ENCODE measurements around the gene FHIT.

FHIT gene

GRCh38 chr3:60517134-60517533 lies 734.1 kb downstream of the FHIT start:
- H3K9me3 ChIP-seq (ENCODE audit: insufficient read depth, low read length) = no peaks in the 10 kb centered on the region
- no peaks in the 10 kb centered on the region for H3K36me3 ChIP-seq (ENCODE audit: low read length)
- H3K79me2 ChIP-seq (ENCODE audit: insufficient read depth, low read length) = no peaks in the 10 kb centered on the region
- no peaks in the 10 kb centered on the region for H4K20me1 ChIP-seq (ENCODE audit: low read depth, low read length)
- no peaks in the 10 kb centered on the region for H3K27me3 ChIP-seq (ENCODE audit: low read length)
- H2AFZ ChIP-seq (ENCODE audit: low read depth, low read length, severe bottlenecking) = no peak overlapping the region
- H3K27ac ChIP-seq (ENCODE audit: low read depth, low read length) = no peak overlapping the region
- TF ChIP-seq, protein P1, sequence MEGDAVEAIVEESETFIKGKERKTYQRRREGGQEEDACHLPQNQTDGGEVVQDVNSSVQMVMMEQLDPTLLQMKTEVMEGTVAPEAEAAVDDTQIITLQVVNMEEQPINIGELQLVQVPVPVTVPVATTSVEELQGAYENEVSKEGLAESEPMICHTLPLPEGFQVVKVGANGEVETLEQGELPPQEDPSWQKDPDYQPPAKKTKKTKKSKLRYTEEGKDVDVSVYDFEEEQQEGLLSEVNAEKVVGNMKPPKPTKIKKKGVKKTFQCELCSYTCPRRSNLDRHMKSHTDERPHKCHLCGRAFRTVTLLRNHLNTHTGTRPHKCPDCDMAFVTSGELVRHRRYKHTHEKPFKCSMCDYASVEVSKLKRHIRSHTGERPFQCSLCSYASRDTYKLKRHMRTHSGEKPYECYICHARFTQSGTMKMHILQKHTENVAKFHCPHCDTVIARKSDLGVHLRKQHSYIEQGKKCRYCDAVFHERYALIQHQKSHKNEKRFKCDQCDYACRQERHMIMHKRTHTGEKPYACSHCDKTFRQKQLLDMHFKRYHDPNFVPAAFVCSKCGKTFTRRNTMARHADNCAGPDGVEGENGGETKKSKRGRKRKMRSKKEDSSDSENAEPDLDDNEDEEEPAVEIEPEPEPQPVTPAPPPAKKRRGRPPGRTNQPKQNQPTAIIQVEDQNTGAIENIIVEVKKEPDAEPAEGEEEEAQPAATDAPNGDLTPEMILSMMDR (IDR thresholded peaks at IDR 0.05; ENCODE audit: insufficient read depth, low read length, poor library complexity, severe bottlenecking) = no peak
- TF ChIP-seq EZH2phosphoT487 (conservative IDR thresholded peaks at IDR 0.05; ENCODE audit: low read length) = no peak
- no peak overlapping the region for H3K4me2 ChIP-seq (ENCODE audit: low read depth, low read length, poor library complexity, severe bottlenecking)
- no peak overlapping the region for H3K4me3 ChIP-seq (ENCODE audit: insufficient read depth, low read length, poor library complexity, severe bottlenecking)
- H3K9ac ChIP-seq (ENCODE audit: low read length) = no peak overlapping the region
- no peaks in the 10 kb centered on the region for H3F3A ChIP-seq (ENCODE audit: insufficient read depth)
- no peaks in the 10 kb centered on the region for H3K9me2 ChIP-seq (replicated peaks; ENCODE audit: insufficient read depth, low read length)

DNA sequence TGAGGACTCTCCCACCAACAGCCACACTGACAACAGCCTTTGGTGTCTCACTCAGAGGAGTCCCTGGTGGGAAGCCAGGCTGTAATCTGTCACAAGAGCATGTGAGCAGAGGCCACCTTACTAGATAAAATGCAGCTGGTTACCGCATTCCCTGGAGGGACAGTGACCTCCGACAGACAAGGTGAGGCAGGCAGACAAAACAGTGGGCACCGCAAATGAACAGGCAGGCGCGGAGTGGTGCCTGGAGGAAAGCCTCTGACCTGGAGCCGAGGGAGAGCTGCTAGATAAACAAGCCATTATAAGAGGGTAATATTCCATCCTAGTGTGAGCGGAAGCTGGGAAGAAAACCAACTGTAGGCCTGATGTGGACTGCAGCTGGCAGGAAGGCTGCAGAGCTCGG lies 736.4 kb downstream of the FHIT start:
- Histone ChIP-seq H2AFZ (ENCODE audit: low read depth, low read length, severe bottlenecking) (no peak overlapping the region), H3K4me2 (ENCODE audit: low read depth, low read length, poor library complexity, severe bottlenecking) (no peak overlapping the region), H3K79me2 (ENCODE audit: insufficient read depth, low read length) (no peaks in the 10 kb centered on the region), H3K9me2 (replicated peaks; ENCODE audit: insufficient read depth, low read length) (no peaks in the 10 kb centered on the region), H3K27ac (ENCODE audit: low read depth, low read length) (no peak overlapping the region), H3K9me3 (ENCODE audit: insufficient read depth, low read length) (no peaks in the 10 kb centered on the region), H4K20me1 (ENCODE audit: low read depth, low read length) (no peaks in the 10 kb centered on the region), H3K36me3 (ENCODE audit: low read length) (no peaks in the 10 kb centered on the region), H3K9ac (ENCODE audit: low read length) (no peak overlapping the region), H3F3A (ENCODE audit: insufficient read depth) (no peaks in the 10 kb centered on the region), H3K27me3 (ENCODE audit: low read length) (no peaks in the 10 kb centered on the region), H3K4me3 (ENCODE audit: insufficient read depth, low read length, poor library complexity, severe bottlenecking) (no peak overlapping the region)
- TF ChIP-seq, protein P1 (IDR thresholded peaks at IDR 0.05; ENCODE audit: insufficient read depth, low read length, poor library complexity, severe bottlenecking) = no peak
- TF ChIP-seq EZH2phosphoT487 (conservative IDR thresholded peaks at IDR 0.05; ENCODE audit: low read length) = no peak

- H3K27ac ChIP-seq (ENCODE audit: low read depth, low read length) = no peak overlapping the region
Observed at GRCh38 chr3:60514085-60514649, 737.1 kb downstream of the FHIT start.

More at GRCh38 chr3:60514085-60514649, 737.1 kb downstream of the FHIT start:
- Histone ChIP-seq H3K9ac (ENCODE audit: low read length) (no peak overlapping the region), H3K36me3 (ENCODE audit: low read length) (no peaks in the 10 kb centered on the region), H2AFZ (ENCODE audit: low read depth, low read length, severe bottlenecking) (no peak overlapping the region), H3K79me2 (ENCODE audit: insufficient read depth, low read length) (no peaks in the 10 kb centered on the region), H3K4me2 (ENCODE audit: low read depth, low read length, poor library complexity, severe bottlenecking) (no peak overlapping the region), H3K27me3 (ENCODE audit: low read length) (no peaks in the 10 kb centered on the region), H4K20me1 (ENCODE audit: low read depth, low read length) (no peaks in the 10 kb centered on the region), H3K9me3 (ENCODE audit: insufficient read depth, low read length) (no peaks in the 10 kb centered on the region), H3F3A (ENCODE audit: insufficient read depth) (no peaks in the 10 kb centered on the region), H3K4me3 (ENCODE audit: insufficient read depth, low read length, poor library complexity, severe bottlenecking) (no peak overlapping the region), H3K9me2 (replicated peaks; ENCODE audit: insufficient read depth, low read length) (no peaks in the 10 kb centered on the region)
- TF ChIP-seq, protein P1 (IDR thresholded peaks at IDR 0.05; ENCODE audit: insufficient read depth, low read length, poor library complexity, severe bottlenecking) = no peak
- TF ChIP-seq EZH2phosphoT487 (conservative IDR thresholded peaks at IDR 0.05; ENCODE audit: low read length) = no peak
